HG03280 (cell line): ENCODE results near the gene UGT1A8.

Experiments used
- ATAC-seq: cut with Tn5 transposase; IDR thresholded peaks from one replicate; pipeline ENCODE4 v1.9.1; 2021; ENCODE audit warnings: mild to moderate bottlenecking, moderate library complexity; ENCODE audit not compliant: unreplicated experiment

The UGT1A8 gene

DNA sequence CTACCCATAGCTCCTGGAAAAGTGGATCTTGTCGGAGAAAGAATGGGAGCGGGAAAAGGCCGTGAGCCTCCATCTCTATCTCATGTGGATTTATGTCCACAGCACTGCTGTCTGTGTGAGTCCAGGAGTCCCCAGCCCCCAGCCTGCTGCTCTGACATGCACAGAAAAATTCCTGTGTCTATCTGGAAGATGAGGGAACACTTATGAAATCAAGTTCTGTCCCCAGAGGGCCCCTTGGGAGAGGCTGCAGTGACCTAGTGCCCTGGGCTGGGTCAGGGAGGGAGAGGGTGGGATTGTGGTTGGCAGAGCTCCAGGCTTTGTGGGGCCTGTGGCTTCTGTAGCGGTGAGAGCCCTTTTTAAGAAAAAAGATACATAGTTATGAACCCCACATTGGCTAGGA lies 199.3 kb downstream of the UGT1A8 start:
- ATAC-seq: no peak

- no peak for ATAC-seq
Measured at GRCh38 chr2:233817361-233817911, 200.0 kb downstream of the UGT1A8 start.

- ATAC-seq: no peak
Measured at GRCh38 chr2:233817995-233818638, 200.7 kb downstream of the UGT1A8 start.

- ATAC-seq: no peak
Measured at GRCh38 chr2:233818639-233819621, 201.5 kb downstream of the UGT1A8 start.

DNA sequence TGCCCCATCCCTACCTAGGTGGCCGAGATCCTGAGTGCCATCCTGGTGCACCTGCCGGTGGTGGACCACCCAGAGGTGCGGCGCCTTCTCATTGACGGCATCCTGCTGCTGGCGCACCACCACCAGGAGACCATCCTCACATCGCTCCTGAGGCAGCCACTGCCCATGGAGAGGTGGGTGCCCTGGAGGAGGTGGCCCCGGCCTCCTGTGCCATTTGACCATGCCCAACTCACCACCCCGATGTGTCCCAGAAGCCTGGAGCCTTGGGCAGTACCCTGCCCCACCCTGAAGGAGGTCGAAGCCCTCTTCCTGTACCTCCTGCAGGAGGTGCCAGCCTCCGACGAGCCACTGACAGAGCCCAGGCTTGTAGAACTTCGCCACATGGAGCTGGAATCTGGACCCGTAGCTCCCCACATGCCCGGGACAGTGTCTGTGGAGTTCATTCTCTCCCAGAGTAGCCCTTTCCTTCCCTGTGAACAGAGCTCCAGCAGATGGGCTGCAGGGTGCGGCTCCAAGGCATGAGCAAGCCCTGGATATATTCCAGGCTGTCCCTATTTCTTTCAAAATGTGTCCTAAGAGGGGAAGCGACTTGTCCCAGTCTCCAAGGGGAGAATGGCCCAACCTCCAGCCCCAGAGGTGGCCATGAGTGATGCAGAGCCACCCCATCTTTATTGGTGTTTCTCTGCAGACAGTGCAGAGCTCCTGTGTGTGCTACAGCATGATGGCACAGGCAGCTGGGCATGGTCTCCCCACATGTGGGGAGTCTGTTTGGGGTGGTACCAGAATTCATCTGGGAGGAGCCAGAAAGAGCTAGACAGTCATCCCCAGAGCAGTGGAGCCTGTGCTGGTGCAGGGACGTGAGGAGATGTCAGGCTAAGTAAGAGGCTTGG lies 202.7 kb downstream of the UGT1A8 start:
- ATAC-seq: no peak

DNA sequence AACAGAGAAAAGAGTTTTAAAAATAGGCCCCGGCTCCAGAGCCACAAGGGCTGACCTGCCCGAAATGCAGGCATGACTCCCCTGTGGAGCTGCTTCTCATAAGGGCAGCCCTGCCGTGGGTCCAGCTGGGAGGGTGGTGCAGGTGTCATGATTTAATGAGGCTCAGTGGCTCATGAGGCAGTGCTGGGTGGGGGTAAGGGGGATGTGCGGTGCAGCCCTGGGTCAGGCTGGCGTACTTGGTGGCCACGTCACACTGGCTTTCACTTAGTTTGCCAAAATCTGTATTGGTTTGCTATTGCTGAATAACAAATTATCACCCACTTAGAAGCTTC lies 203.3 kb downstream of the UGT1A8 start:
- no peak for ATAC-seq

DNA sequence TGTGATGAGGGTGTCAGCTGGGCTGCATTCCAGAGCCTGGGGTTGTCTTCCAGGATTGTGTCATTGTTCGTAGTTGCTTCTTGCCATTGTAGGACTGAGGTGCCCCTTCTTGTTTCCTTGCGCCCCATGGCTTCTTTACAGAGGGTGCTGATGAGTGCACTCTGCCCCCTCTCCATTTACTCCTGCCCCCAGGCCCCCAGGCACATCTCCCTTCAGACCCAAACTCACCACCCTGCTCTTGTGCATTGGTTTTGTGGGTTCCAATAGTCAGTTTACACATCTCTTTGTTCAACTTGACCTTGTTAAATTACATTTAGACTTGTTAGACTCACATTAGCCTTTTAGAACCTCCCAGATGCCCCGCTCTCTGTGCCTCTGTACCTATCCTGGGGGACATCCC lies 203.8 kb downstream of the UGT1A8 start:
- no peak for ATAC-seq

GRCh38 chr2:233821709-233822100 lies 204.3 kb downstream of the UGT1A8 start:
- no peak for ATAC-seq

- no peak for ATAC-seq
Measured at GRCh38 chr2:233822101-233822771, 204.8 kb downstream of the UGT1A8 start.
